Umbilical cord (tissue), 2 donors: ENCODE measurements around the gene PYDC1. TPM values are rescaled to one million over a fixed set of nuclear protein-coding genes. Genes with fewer than 3 reads are reported as not detected.
"Not testable (repeated sequence)": the region's sequence is repeated elsewhere in the genome, so short reads cannot be mapped to it uniquely, and the experiment has no call there.

ENCODE experiments used
- DNase-seq: peaks from one replicate; pipeline ENCODE4 v3.0.0-alpha.2; 2015; ENCODE audit warnings: low spot score
- total RNA-seq: library from RNA; depleted of rRNA; stranded (reverse); fragments of >200 nt; gene quantifications from one replicate; pipeline ENCODE4 v1.2.3, GENCODE V29; 2014; ENCODE audit warnings: low replicate concordance; ENCODE audit not compliant: insufficient read depth

PYDC1 gene
- total RNA-seq, 1 donor from 2014 or later: not detected

GRCh38 chr16:31223044-31223443, 6.1 kb upstream of the PYDC1 start:
- DNase-seq: no peak

- DNase-seq: no peak
These were observed 4.6 kb upstream of the PYDC1 start for GRCh38 chr16:31221357-31222160.

- DNase-seq: no peak
These were observed 2.3 kb upstream of the PYDC1 start for GRCh38 chr16:31219154-31219741.

GRCh38 chr16:31217136-31217530, 198 bp upstream of the PYDC1 start:
- DNase-seq: no peak

- DNase-seq: peak; percentile 65
These were observed 1.4 kb downstream of the PYDC1 start for GRCh38 chr16:31215287-31216162.

GRCh38 chr16:31214708-31215286, 2.1 kb downstream of the PYDC1 start:
- DNase-seq: no peak

- DNase-seq: no peak
These were observed 2.8 kb downstream of the PYDC1 start, which contains the start of gene TRIM72 for GRCh38 chr16:31213877-31214707. TRIM72 (plus strand) TSS chr16:31214119; CDS start chr16:31214739, 620 bp downstream.

GRCh38 chr16:31213342-31213741, 3.6 kb downstream of the PYDC1 start:
- DNase-seq: no peak

- no peak for DNase-seq
These were observed 10.2 kb downstream of the PYDC1 start for GRCh38 chr16:31206776-31207175.

GRCh38 chr16:31204871-31205666, 11.9 kb downstream of the PYDC1 start:
- no peak for DNase-seq

- peak; percentile 50 for DNase-seq
These were observed 14.2 kb downstream of the PYDC1 start, which contains the start of gene PYCARD for GRCh38 chr16:31202414-31203375. PYCARD (minus strand) TSS chr16:31202760; CDS start chr16:31202690, 70 bp downstream.

GRCh38 chr16:31201582-31202413, 15.1 kb downstream of the PYDC1 start:
- peak; percentile 47 for DNase-seq

GRCh38 chr16:31200821-31201568, 15.9 kb downstream of the PYDC1 start:
- DNase-seq: no peak

- not testable (repeated sequence) for DNase-seq
These were observed 16.8 kb downstream of the PYDC1 start for GRCh38 chr16:31200111-31200510.

GRCh38 chr16:31199430-31200041, 17.4 kb downstream of the PYDC1 start:
- DNase-seq: no peak

- DNase-seq: no peak
These were observed 18.6 kb downstream of the PYDC1 start for GRCh38 chr16:31198207-31198882.
